KBM-7 (cell line): ENCODE results near the gene MAK.
A peak's percentile ranks its signal among the peaks of the same experiment; 100 is the strongest.
"Not testable (repeated sequence)": the region's sequence is repeated elsewhere in the genome, so short reads cannot be mapped to it uniquely, and the experiment has no call there.

Experiments
- DNase-seq: peaks from one replicate; pipeline ENCODE4 v3.0.0-alpha.2; 2015
- in situ Hi-C: fragments of 300-500 bp; cut with MboI; formaldehyde crosslinking; loops from 2 replicates; pipeline ENCODE4 v1.14.3; 2020; ENCODE audit warnings: low sequenced_read_pairs, low pct_unique_long_range_greater_than_20kb, mixed read lengths

Gene MAK

DNA sequence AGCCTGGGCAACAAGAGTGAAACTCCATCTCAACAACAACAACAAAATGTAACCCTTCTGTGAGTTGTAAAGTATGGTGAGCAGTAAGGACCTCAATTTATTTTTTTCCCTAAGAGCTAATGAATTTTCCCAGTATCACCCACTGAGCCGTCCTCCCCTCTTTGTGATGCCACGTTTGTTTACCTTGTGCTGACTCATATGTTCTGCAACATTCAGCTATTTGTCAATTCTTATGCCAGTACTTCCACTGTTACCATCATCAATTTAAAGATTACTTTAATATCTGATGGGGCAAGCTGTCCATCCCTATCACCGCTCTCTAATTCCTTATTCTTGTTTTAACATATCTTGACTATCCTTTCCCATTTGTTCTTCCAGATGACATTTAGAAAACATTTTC lies 37.5 kb downstream of the MAK start:
- in situ Hi-C loops = no loop called here
- no peak for DNase-seq

DNA sequence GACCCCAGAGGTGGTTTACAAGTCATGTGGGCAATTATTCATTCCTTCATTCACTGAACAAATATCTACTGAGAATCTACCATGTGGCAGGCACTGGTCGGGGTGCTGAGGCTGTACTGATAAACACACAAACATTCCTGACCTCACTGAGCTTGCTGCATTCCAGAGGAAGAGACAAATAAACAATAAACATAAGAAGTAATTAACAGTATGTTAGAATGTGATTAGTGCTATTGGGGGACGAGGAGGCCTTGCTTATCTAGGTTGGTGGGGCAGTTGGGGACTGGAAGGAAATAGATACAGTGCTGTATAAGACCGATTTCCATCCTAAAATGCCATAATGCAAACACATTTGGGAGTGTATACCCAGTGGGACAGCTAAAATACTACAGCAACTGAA lies 44.1 kb downstream of the MAK start:
- in situ Hi-C loops = no loop called here
- no peak for DNase-seq

DNA sequence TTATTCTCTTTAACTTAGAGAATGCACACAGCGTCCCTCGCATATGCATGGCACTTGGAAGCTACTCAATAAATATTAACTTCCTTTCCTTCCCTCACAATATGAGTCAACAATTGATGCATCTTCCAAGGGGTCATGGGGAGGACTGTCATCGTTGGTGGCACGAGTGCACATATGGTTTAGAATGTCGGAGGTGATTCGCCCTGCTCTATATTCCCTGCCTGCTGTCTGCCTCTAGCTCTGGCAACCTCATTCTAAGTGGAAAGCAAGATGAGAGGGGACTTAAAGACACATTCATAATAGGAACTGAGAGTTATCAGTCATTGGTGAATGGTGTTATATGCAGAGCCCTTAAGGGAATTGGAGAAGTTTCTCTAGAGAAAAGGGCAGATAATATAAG lies 44.6 kb downstream of the MAK start:
- no peak for DNase-seq

DNA sequence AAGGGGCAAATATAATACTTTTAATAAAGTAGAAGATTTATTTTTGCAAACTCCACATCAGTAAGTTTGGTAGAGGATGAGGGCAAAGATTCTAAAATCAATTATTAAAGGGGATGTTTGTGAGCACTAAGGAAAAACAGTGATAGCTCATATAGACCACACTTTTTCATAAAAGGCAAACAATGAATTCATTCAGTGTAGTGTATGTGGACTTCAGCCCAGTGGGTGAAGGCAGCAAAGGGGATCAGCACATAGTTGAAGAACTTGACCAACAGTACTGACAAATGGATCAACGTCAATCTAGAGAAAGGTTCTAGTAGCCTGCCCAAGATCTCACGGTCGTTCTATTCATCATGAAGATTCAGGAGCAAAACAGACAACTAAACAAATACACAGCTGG lies 45.3 kb downstream of the MAK start:
- no peak for DNase-seq
- in situ Hi-C loops = no loop called here

More for the DNA sequence above, 44.6 kb downstream of the MAK start:
- in situ Hi-C loops = no loop called here

DNA sequence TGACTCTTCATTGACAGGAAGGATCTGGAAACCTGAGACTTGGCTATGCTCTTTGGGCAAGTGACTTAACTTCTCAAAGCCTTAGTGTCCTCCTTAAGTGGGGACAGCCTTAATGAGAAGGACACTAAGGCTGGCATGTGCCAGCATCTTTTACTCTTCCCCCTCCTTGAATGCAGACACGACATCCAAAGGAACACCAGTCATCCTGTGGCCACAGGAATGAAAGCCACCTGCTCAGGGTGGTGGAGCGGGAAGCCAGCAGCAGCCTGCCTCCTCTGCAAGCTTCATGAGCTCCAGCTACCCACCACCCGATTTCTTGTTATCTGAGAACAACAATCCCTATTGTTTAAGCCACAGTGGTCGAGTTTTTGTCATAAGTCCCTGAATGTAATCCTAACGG lies 46.2 kb downstream of the MAK start:
- no peak for DNase-seq
- in situ Hi-C loops = no loop called here

DNA sequence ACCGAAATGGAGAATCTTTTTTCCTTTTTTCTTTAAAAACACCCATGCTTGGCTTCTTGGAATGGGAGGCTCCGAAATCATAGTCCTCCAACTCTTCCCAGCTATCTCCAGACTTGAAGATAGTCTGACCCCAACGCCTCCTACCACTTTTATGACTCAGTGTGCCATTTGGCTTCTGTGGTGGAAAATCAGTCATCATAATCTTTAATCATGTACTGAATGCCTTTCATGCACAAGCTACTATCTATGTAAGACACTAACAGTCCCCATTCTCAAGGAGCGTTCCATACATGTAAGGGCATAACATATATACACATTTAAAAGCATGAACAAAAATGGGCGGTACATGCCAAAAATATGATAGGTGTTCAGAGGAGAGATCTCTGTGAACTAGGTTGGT lies 46.7 kb downstream of the MAK start:
- in situ Hi-C loops = no loop called here
- DNase-seq = no peak

DNA sequence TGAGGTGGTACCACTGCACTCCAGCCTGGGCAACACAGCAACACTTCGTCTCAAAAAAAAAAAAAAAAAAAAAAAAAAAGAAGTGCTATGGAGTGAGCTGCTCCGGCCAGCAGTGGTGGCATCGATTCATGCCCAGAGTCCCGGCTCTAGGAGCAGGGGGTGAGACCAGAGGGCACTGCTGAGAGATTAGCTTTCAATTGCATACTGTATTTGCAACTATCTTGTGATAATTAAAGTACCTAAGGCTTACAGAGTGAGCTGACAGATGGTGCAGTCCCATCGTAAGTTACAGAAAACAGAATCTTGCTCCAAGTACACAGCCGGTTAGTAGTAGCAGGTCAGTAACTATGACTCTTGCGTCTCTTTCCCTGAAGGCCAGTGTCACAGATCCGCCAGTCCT lies 59.3 kb downstream of the MAK start:
- in situ Hi-C loops = no loop called here

DNA sequence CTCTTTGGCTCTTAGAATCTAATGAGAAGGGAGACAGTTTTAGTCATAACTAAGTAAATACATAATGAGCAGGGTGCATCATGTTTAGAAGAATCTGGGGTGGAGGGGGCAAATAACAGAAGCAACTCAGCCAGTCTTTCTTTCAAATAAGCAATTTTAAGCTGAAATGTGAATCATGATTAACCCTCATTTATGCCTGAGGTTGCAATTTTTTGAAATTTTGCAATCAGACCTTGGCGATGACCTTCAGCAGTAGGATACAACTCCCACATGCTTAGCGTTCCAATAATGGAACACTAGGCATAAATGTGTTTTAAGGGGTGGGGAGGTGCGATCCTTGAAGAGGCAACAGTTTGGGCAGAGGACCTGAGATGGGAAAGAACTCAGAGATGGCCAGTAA lies 60.1 kb downstream of the MAK start:
- in situ Hi-C loops = no loop called here
- no peak for DNase-seq

More for the DNA sequence above, 59.3 kb downstream of the MAK start:
- DNase-seq = no peak

DNA sequence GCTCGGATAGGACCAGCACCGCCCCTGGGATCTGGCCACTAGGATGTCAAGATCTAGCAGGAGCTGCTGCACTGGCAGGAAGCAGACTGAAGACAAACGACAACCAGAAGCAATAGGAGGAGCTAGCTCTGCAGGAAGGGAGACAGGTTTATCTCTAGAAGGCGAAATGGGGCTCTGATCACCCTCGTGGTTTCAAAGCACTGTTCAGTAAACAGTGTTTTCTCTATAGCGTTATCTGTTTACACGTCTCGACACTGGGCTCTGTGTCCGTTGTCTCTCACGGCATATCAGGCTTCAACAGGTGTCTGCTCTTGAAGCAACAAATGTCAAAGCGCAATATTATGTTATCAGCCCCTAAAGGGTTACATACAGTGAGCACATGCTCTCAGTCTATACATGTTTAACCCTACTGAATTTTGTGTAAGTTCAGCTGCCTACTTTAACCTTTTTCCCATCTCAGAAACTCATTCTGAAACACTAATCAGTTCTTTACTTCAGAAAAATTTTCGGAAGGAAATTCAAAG lies 66.9 kb downstream of the MAK start:
- DNase-seq = no peak
- in situ Hi-C loops = no loop called here

DNA sequence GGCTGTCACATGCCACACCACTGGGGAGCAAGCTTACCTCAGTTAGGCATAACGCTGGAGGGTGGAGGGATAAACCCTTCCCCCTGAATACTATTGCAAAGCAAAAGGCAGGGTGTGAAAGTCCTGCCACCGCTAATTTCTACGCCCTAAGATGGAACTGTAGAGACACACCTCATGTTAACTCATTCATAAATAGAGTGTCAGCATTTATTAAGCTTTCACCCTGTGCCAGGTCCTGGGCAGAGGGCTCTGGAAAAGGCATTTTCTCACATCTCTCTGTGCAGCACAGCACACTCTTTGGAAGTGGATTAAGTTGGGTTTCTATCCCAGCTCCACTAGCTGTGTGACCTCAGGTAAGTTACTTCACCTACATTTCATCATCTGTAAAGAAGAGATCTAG lies 68.9 kb downstream of the MAK start:
- DNase-seq = no peak
- in situ Hi-C loops = no loop called here

DNA sequence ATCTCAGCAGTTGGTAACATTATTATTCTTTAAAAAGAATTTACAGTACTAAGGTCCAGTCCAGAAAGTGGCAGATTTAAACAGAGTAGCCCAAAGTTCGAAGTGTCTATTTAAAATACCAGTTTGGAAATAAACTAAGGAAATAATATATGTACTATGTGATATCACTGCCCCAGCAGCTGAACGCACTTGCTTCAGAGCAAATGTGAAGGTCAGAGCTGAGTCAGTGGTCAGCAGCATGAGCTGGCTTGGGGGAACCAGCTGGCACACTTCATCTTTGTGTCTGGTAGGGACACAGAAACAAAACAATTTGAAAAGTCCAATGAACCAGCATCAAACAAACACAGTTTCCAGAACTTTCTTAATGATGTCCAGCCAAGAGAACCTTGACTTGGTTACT lies 75.3 kb downstream of the MAK start:
- no peak for DNase-seq
- in situ Hi-C loops = no loop called here

DNA sequence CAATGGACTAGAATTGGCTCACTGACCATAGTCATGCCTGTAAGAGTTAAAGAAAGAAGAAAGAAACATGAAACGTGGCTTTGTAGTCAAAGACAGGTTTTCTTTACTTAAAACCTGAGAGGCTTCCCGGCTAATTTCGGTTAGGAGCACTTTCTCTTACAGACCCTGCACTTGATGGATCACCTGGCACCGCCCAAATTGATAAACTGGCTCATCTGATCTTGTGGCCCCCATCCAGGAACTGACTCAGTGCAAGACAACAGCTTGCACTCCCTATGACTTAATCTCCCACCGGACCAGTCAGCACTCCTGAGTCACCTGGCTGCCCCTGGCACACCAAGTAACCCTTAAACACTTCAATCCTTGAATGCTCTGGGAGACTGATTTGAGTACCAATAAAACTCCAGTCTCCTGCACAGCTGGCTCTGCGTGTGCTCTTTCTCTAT lies 78.4 kb downstream of the MAK start:
- in situ Hi-C loops = no loop called here

DNA sequence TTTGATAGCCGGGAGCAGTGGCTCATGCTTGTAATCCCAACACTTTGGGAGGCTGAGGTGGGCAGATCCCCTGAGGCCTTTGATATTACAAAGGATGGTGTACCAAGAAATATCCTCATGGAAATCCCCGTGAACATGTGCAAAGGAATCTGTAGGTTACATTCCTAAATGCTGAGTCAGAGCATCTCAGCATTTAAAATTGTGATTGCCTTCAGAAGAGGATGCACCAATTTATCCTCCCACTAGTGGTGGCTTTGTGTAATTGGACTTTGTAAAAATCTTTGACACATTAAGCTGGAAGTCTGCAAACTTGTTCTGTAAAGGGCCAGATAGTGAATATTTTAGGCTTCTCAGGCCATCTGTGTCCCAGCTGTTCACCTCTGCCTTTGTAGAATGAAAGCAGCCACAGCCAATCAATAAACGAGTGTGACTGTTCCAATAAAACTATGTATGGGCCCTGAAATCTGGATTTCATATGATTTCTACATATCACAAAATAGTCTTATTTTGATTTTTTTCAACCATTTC lies 79.0 kb downstream of the MAK start:
- in situ Hi-C loops = no loop called here
- peak; percentile 65 for DNase-seq

More for the DNA sequence above, 78.4 kb downstream of the MAK start:
- no peak for DNase-seq

DNA sequence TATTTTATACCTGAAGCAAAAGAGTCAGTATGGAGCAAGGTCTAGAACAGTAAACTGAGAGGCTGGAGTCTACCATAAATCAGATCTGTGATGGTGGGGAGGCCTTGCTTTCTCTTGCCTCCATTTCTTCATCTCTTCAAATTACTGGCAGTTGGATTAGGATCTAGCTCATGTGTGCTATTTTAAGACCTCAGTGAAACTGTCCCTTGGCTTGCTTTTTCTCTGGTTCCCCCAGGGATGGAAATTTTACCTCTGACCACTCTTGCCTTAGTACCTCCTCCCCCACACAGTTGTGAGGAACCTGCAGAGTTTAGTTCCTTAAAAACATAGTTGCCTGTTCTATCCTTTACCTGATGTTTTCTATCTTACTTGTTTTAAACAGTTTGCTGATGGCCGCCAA lies 82.3 kb downstream of the MAK start:
- DNase-seq = peak; percentile 61
- in situ Hi-C loops = no loop called here

DNA sequence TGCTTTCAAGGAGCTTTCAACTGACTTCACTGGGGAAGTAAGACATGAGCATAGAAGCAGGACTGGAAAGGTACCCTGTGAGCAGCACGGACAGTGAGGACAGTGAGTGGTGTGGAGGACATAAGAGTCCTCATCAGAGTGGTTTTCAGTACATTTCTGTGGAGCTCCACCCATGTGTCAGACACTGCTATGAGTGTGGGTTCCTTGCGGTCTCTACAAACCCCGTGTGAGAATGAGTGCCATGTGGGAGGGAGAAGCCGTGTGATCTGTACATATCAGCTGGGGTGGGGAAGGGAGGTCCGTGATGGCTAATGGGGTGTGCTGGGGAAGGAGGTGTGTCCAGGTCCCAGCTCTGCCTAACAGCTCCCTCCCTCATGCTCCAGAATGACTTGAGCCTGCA lies 86.6 kb downstream of the MAK start:
- in situ Hi-C loops, DNase-seq: not testable (repeated sequence)

DNA sequence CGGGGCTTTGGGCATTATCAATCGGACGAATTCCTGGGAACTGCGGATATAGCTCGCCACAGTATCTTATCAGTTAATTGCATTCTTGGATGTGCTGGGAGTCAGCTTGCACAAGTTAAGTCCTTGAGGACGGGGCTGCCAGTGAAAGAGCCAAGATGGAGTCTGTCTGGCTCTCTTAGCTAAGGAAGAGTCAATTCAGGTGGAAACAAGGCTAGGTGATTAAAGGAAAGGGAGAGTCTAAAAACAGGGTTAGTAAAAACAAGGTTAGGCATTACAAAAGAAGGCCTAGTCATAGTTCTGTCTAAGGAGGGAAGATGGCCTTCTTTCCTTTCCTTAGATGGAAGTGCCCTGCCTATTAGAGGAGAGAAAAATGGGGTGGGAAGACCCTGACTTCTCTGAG lies 87.8 kb downstream of the MAK start:
- in situ Hi-C loops, DNase-seq: not testable (repeated sequence)

DNA sequence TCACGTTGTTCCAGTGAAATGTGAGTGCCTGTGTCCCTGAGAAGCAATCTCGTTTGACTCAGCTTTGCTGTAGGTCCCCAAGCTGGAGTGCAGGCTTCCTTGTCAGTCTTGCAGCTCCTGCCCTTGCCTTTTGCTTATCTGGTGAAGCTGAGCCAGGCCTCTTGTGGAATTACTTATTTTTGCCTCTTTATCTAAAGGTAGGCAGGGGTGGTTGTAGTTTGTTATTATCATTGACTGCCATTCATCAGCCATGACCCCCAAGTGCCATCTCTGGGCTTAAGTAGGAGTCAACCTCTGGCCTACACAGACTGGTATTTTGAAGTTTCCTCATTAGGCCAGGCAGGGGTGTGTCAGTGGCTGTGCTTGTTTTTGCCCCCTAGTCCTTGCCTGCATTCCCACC lies 88.6 kb downstream of the MAK start:
- in situ Hi-C loops = no loop called here
- no peak for DNase-seq

DNA sequence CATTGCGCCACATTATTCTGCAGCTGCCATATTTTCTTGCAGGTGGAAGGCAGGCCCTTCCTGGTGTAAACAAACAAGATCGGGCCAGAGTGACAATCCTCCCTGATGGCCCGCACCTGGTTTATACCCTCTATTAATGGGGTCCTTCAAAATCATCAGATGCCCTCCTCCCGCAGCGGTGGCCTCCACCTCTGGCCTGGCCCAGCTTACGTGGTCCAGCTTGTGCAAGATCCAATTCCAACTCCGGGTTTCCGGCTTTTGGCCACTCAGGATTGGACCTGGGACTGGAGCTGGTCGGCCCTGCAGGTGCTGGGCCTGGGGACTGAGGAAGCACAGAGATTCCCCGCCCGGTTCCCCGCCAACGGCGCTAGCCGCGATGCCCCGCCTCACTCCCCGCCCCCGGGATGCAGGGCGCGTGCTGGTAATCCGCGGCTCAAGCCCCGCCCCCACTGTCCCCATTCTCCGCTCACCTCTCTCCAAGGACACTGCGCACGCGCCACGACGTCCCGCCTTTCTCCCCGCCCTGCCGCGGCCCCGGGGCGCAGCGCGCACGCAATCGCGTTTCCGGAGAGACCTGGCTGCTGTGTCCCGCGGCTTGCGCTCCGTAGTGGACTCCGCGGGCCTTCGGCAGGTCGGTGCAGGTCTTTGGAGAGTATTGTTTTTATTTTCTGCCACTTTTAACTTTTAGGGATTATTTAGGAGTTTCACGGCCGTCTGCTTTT lies 90.9 kb downstream of the MAK start, which contains the start of gene TMEM14B:
Gene TMEM14B, plus strand, starts transcription at position 555 of the 722 bp plus-strand sequence. CDS start 1,441 bp downstream, outside the sequence.
- in situ Hi-C loops = no loop called here
- DNase-seq = peak; percentile 98

DNA sequence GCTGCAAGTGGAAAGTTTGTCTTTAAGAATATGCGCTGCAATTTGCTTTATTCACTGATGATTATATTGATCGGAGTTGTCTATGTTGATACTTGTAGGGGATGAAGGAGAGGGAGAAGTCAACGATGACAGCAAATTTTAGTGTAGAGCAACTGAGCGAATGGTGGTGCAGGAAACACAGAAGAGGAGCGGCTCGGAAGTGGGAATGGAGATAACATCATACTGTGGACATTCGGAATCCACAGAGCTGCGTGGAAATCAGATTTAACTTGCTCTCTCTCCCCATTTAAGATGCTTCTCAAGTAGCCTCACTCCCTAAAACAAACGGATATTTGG lies 91.5 kb downstream of the MAK start:
- in situ Hi-C loops = no loop called here
- DNase-seq = no peak

DNA sequence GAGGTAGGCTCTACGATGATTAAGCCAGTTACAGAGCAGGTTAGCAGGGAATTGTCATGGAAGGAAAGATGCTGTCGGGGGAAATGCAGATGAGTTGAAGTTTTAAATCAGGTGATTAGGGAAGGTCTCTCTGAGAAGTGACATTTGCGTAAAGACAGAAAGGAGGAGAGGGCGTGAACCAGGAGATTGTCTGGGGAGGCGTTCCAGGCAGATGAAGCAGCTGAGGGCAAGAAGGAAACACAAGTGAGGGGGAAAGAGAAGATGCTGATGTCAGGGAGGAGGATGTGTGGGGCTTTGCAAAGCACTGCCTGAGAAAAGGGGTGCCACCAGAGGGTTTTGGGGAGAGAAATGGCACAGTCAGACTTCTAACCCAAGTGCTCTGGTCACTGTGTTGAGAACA lies 93.2 kb downstream of the MAK start:
- no peak for DNase-seq
- in situ Hi-C loops = no loop called here

DNA sequence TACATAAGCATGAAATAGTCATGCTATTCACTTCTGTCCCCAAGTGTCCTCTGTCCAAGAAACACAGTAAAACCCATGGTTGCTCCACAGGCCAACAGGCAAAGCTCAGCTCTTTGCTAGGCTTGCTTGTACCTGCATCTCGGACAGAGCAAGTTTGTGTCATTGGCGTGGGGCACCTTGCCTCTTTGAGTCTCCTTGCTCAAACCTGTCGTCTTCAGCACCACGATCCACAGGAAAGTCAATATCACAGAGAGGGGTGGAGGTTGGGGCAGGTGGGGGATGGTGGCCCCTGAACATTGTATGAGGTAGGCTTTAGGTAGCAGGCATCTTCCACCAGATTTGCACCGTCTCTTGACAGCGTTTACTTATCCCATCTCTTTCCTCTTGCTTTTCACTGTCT lies 94.8 kb downstream of the MAK start:
- in situ Hi-C loops = no loop called here
- no peak for DNase-seq
